Epithelial cell of esophagus (primary cell): Measurements from ENCODE around the gene SPAG17.

Experiments
- DNase-seq: peaks from one replicate; pipeline ENCODE4 v3.0.0; 2010; ENCODE audit warnings: low read depth
- H3K4me3 ChIP-seq: 2 replicates; pipeline ENCODE4 v1.5.1; 2011; ENCODE audit warnings: mild to moderate bottlenecking, low read length, control low read depth
- CTCF ChIP-seq: IDR thresholded peaks from 2 replicates; pipeline ENCODE4 v1.5.1; 2011; ENCODE audit warnings: low read depth, mild to moderate bottlenecking, low read length, control low read depth, inconsistent platforms; ENCODE audit not compliant: insufficient read depth; ENCODE audit errors: missing control alignments

SPAG17 gene

GRCh38 chr1:117981455-117982192 lies 203.4 kb downstream of the SPAG17 start:
- no peak for DNase-seq
- H3K4me3 ChIP-seq, result no peak overlapping the region
- TF ChIP-seq CTCF, result no peak

- no peak for DNase-seq
- H3K4me3 ChIP-seq, result no peak overlapping the region
- TF ChIP-seq CTCF, result no peak
Measured at GRCh38 chr1:117976381-117976780, 208.6 kb downstream of the SPAG17 start.

GRCh38 chr1:117971777-117972176 lies 213.3 kb downstream of the SPAG17 start:
- H3K4me3 ChIP-seq, result no peak overlapping the region
- DNase-seq, result no peak
- TF ChIP-seq CTCF, result no peak

DNA sequence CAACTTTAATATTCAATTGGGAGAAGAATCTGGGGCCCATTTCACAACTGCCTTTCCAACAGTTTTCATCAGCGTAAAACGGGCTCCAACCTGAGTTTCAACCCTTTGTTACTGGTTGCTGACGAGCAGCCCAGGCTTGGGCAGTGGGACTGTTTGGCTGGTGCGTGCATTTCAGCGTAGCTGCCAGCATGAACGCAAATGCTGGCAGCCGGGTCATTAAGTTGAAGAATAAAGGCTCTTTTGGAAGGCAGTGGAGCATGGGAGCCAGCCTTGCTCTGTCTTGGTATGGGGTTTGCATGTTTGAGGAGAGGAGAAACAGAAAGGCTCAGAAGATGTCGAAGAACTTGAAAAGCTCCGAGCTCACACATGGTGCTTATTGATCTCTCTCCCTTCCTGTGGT lies 214.8 kb downstream of the SPAG17 start:
- no peak for DNase-seq
- H3K4me3 ChIP-seq, result no peak overlapping the region
- TF ChIP-seq CTCF, result no peak

GRCh38 chr1:117967881-117968280 lies 217.1 kb downstream of the SPAG17 start:
- peak; percentile 79 for DNase-seq
- TF ChIP-seq CTCF, result no peak

GRCh38 chr1:117967477-117967876 lies 217.6 kb downstream of the SPAG17 start:
- H3K4me3 ChIP-seq, result no peak overlapping the region
- peak; percentile 36 for TF ChIP-seq CTCF
- peak; percentile 58 for DNase-seq

More at GRCh38 chr1:117967881-117968280, 217.1 kb downstream of the SPAG17 start:
- H3K4me3 ChIP-seq, result no peak overlapping the region
